GM21529 (cell line): ENCODE measurements around the gene NRXN3.

Experiments
- ATAC-seq: cut with Tn5 transposase; IDR thresholded peaks from one replicate; pipeline ENCODE4 v1.9.1; 2021; ENCODE audit not compliant: unreplicated experiment

The NRXN3 gene

DNA sequence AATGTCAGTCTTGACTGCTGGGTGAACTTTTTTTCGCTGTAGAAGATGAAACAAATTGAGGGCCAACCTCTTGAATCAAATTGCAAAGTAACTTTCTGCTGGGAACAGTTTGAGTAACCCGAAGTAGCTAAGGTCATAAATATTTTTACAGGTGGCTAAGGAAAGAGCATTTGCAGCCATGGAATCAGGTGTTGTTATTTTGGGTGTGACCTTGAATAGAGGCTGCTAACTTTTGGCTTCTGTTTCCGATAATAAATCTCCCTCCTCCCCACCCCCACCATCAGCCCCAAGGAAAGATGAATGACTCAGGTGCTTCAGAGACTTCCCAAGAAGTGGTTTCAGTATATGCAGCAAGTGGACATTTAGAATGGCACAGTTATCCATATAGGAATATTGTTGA is 1469.4 kb downstream of the NRXN3 start:
- ATAC-seq, result no peak

DNA sequence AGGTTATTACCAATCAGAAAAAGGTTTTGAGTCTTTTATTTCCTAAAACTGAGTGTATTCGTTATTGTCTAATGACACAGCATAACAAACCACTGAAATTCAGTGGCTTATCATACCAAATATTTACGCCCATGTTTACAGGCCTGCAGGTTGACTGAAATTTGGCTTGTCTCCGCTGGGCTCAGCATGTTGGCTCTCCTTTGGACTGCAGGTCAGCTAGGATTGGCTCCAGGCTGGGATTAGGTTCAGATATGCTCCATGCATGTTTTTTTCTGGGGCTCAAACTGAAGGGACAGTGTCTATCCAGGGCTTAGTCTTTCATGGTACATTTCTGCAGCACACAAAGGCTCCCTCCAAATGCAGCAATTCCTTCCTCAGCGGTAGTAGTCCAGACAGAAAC is 1471.2 kb downstream of the NRXN3 start:
- ATAC-seq, result no peak

DNA sequence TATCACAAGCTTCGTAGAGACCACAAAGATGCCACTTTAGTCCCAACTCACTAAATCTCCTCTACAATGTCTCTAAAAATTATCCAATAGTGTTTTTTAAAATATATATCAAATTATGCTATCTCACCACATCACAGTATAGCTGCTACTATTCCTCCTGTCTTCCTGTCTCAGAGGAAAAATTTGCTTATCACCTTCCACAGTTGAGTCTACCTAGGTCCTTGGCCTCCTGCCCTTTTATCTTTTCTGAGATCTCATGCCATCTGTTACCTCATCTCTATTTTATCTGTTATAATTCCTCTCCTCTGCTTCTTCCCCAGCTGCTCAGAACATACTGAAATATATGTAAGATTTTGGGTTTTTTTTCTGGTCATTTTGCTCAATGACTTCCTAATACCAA is 1473.0 kb downstream of the NRXN3 start:
- no peak for ATAC-seq

DNA sequence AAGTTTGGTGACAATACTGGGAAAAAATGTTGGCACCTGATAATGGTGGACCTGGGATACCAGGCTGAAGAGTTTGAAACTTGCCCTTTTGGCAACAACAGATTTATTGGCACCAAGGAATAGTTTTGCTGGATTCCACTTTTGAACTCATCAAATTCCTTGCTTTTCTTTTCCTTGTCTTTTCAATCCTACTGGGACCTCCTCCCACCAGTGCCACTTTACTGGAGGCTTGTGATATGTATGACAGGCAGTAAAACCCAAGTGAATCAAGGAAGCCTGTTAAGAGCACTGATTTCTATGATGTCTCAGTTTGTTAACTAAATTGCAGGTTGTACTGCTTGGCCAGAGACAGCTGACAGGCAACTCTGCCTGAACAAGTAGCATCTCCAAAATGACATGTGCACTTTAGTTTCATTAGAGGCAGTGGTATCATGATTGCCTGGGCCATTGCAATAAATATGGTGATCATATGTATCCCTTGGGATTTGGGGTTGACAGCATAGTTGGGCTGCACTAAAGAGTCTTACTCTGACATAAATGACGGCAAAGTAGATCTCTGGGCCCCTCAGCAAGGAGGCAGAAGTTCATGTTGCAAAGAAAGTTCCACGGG is 1475.7 kb downstream of the NRXN3 start:
- ATAC-seq, result no peak

DNA sequence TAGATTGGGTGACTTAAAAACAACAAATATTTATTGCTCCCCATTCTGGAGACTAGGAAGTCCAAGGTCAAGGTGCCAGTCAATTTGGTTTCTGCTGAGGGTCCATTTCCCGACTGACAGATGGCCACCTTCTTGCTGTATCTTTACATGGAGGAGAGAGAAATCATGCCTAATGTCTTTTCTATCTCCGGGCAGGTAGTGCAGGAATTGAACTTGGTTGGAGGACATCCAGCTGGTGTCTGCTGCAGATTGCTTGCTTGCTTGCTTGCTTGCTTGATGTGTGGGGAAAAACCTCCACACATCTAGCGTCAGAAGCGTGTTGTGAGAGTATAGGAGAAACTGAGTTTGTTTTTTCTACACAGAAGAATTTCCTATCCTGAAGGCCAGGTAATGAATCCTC is 1479.7 kb downstream of the NRXN3 start:
- no peak for ATAC-seq

DNA sequence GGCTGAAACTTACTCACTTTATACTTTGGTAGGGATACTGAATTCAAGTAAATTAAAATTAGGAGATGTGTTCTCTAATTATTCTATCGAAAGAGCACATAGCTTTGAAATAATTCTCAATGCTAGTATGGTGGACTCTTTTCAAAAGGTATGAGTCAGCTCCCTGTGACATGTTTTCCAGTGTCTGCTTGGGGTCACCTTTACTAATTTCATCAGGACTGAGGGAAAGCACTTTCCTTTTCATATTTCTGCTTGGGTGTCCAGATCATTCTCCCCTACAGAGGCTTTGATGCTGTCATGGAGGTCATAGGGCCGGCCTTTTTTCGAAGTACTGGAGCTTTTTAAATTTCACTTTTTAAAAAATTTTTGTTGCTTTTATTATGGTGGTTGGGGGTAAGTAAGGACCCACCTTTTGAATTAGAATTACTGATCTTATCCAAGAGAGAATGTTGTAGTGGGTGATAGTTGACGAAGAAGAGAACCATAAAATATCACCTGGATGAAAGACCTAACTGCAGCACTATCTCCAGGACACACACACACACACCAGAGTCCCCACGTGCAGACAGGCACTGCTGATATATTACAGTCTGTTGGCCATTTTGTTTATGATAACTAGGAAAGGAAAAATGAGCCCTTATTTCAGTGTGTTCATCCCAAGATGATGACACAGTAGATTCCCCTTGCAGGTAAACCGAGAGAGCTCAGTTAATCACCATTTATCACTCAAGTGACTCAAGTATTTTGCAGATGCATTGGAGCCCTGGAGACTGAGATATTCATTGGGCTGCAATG is 1482.5 kb downstream of the NRXN3 start:
- no peak for ATAC-seq

DNA sequence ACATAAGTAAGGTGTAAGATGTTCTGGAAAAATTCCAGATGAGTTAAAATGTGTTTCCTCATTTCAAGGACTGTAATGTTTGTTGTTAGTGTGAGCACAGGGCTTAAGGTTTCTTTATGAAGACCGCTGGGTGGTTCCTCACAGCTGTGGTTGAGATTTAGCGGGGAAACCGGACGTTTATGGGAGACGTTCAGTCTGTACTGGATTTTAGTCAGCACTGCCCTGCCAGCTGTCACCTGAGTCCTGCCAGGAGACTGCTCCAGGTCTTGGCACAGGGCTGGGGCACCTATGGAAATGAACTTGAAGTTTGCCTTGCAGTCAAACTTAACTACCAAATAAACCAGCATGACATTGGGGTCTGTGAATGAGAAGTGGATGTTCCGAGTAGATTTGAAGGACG is 1485.9 kb downstream of the NRXN3 start:
- ATAC-seq, result no peak

DNA sequence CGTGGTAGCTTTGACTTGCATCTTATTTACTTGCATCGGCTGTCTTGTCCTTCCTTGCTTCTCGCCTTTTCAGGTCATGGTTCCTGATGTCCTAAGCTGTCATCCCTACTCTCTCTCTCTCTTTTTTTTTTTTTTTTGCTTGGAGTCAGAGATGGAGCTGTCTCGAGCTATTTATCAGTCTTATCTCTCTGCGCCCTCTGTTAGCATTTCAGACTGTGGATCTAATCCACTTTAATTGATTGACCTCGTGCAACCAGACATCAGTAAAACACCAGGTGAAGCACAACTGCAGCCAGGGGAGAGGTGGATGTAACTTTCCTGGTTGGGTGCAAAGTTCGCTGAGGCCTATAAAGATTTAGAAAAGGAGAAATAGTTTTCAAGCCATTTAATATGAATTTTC is 1486.3 kb downstream of the NRXN3 start:
- ATAC-seq, result no peak

DNA sequence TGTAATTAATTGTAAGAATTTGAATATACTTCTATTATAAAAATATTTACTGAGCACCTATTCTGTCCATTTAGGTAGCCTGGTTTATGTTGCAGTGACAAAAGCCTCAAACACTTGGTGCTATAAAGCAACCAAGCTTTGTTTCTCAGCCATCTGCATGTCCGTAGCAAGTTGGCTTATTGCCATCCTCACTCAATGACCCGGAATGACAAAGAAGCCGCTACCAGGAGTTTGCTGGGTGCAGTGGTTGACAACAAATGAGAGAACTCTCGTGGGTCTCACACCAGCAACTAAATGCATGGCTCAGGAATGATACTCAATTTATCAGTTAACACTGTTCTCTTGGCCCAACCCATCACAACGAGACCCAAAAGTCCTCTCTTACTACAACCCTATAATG is 1488.0 kb downstream of the NRXN3 start:
- ATAC-seq, result no peak

DNA sequence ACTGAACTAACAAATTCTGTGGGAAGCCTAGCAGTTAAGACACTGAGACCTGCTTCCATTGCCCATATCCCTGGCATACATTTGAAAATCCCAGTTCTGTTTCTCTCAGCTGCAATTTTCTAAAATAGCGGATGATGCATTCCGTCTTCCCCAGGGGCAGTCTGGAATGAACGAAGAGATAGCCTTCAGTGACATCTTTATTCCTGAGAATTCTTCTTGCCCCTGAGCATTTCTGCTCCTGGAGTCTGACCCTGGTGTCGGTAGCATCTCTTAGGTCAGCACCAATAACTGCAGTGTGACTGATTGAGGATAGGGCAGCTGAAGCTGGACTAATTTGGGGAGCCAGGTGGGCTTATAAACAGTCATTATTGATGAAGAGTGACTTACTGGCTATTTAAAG is 1488.6 kb downstream of the NRXN3 start:
- ATAC-seq, result no peak

DNA sequence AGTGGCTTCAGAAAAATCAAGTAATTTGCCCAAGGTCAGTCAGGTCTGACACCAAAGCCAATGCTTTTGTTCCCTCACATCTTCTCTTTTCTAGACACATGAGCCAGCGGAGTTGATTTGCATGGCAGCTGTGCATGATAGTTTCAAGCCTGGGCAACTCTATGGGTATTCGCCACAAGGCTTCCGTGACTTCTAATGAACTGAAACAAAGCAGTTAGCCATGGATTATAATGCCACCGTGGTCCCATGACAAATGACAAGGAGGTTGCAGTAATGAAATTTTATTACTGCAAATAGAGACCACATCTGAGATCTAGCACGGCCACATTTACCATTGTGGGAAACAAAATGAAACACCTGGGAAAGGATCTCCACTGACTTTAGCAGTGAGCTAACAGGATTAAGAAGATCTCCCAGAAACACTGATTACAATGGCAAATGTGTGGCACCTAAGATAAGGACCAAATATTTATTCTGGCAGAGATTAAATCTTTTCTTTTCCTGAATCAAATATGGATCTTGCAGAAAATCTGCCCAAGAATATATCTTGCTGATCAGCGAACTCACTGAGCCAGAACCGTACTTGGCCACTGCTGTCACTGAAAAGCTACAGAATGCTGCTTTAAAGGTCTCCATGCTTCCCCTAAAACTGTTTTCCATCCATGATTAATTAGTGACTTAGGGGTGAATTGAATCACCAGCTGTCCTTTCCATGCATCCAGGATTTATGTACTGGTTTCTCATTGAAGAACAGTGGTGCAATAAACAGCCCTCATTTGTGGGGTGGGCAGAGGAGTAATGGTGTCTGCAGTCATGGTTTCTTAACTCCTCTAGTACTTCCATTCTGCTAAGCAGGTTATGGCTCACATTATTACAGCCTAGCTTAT is 1490.1 kb downstream of the NRXN3 start:
- ATAC-seq, result no peak

DNA sequence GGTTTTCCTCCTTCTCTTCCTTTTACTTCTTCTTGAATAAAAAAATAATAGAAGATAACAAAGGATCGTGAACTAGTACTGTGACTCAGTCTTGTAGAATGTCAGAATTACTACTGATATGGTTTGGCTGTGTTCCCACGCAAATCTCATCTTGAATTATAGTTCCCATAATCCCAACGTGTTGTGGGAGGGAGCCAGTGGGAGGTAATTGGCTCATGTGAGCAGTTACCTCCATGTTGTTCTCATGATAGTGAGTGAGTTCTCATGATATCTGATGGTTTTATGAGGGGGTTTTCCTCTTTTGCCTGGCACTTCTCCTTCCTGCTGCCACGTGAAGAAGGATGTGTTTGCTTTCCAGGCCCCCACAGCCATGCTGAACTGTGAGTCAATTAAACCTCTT is 1491.6 kb downstream of the NRXN3 start:
- ATAC-seq, result no peak

DNA sequence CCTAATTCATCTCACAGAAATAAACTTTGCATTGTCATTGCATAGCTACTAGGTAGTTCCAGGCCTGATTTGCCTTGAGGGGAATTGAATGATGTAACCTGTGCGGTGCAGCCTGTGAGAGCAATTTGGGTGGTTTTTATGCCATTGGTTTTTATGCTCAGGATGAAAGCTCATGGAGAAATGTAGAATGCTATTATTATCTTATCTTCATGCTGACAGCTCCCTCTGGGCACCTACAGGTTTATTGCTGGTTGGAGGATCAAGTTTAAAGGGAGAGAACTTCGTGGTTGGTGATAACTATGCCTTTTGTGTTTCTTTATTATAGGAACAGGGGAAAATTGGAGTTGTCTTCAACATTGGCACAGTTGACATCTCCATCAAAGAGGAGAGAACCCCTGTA is 1493.3 kb downstream of the NRXN3 start:
- ATAC-seq, result no peak

DNA sequence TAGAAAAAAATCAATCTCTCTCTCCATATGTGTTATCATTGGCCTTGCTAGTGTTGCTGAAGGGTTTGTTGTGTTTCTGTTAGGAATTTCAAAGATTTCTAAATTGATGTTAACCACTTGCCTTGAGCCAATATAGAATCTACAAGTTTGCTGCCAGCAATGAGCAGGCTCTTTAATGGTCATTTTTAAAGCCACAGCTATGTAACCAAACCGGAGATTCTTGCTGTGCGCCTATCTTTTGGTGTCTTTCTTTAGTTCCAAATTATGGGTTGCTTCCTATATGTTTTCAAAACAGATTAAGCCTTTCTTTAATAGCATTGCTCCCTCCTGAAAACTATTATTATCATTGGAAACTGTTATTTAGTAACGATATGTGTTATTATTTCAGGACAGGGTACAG is 1495.4 kb downstream of the NRXN3 start:
- ATAC-seq, result no peak

DNA sequence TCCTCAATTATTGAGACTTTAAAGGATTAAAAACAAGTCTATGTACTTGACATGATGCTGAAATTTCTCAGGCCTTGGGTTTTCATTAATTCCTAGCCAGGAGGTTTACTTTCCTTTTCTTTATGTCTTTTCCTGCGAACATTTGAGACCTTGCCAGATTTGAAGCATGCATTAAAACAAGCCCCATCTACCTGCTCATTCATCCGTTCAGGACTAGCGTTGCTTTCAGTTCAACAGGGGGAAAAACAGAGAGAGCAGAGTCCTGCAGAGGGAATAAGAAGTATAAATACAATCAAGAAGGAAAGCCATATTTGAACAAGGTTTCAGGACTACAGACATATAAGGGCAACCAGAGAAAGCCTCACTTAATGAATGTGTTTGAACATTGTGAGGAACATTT is 1498.8 kb downstream of the NRXN3 start:
- no peak for ATAC-seq

DNA sequence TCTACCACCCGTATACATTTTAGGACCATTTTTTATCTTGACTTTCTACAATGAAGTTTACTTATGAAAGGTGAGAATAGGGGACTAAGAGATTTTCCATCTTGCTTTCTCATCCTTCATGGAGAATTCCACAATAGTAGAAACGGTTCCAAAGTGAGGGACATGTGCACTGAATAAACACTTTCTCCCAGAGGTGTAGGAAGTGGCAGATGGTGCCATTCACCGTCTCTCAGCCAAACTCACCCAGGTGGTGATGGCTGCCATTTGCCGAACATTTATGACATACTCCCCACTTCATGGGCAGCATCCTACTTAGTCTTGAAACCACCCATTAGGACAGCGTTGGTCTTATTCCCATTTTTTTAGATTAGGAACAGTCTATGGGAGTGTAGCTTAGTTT is 1500.6 kb downstream of the NRXN3 start:
- no peak for ATAC-seq

DNA sequence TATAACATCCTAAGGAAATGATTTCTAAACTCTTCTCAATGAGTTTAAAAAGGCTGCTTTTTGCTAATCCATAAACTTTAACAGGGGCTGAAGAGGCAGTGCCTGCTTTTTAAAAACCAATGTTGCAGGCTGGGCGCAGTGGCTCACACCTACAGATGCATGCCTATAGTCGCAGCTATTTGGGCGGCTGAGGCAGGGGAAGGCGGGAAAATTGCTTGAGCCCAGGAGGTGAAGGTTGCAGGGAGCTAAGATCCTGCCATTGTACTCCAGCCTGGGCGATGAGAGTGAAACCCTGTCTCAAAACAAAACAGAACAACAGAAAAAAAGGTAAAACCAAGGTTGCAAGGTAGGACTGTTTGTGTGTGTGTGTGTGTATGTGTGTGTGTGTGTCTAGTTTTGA is 1509.9 kb downstream of the NRXN3 start:
- no peak for ATAC-seq

DNA sequence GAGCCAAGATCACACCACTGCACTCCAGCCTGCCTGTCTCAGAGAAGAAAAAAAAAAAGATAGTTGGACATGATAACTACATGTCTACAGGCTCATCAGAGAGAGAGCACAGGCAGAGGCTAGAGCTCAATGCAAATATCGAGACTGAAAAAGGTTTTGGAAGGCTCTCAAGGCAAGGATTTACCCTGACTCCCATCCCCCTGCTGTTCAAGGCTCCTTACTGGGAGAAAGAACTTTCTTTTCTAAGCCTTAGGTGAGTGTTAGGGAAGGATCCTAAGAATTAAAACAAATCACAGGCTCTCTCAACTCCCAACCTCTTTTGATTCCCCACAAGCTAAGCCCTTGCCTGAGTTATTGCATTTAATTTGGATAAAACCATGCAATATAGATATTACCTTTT is 1516.0 kb downstream of the NRXN3 start:
- ATAC-seq, result no peak

DNA sequence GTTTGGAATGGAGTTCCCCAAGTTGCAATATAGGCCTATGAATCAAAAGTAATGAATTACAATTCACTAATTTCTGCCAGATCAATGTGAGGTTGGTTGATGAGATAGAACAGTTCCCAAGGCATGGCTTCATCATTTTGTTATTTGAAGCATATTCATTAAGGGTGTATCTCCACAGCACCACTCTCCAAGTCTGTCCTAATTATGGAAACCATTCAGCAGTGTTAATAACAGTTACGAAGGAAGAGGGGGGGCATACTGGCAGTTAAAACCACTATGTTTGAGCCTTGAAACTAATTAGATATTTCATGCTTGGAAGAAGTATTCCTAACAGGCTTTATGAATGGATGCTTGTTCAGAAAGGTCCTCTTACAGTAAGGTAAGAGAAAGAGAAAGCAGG is 1520.8 kb downstream of the NRXN3 start:
- ATAC-seq, result no peak

DNA sequence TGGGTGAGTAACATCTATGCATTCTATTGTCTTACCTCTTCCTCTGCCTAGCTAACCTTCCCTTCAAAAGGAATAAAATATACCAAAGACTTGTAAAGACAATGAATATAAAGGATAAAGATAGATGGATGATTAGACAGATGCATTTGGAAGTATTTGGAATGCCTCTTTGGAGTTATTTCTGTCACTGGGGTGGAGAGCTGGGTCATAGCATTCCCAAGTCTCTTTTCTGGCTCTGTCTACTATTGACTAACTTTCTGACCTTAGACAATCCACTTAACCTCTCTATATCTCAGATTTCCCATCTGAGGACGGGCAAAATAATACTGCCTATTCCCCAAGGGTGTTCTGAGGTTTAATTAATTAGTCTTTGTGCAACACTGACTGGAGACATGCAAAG is 1523.8 kb downstream of the NRXN3 start:
- ATAC-seq, result no peak

DNA sequence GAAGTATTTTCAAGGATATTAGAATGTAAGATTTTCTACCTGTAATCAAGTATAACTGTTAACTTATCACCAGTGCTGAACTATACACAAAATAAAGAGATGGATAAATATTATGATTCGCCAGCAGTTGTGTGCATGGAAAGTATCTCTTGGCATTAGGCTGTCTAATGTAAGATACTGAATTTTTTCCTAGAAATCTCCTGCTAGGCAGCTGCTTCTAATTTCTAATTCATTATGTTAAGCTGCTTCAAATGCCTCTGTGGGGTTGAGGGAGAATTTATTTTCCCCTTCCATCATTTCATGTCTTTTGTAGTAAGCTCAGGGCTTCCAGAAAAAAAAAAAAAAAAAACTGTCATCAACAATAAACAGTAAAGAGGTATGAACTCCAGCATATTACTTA is 1525.1 kb downstream of the NRXN3 start:
- ATAC-seq, result no peak

DNA sequence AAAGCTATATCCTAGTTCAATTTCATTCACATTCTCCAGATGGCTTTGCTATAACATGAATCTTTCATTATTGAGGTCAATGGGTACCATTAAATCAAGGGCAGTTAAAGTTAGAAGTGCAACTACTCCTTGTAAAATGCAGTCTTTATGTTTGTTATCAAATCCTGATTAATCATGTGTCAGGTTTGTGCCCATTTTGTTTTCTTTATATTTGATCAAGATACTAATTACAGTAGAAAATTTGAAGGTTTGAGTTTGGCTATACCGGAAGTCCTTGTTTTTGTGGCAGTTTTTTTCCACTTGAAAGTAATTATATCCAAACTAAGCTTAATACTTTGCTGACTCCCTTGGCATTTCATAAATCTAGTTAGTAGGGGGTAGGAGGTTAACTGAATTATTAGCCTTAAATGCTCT is 1528.1 kb downstream of the NRXN3 start:
- no peak for ATAC-seq
